Neural progenitor cell (in vitro differentiated cells): ENCODE results near the gene MICALL2.

Experiments used
- CTCF ChIP-seq: fragments of 200-600 bp; sonication (generic); IDR thresholded peaks from 2 replicates; pipeline ENCODE4 v1.5.1; 2017; ENCODE audit warnings: antibody characterized with exemption, mild to moderate bottlenecking
- EZH2 ChIP-seq: fragments of 200-600 bp; sonication (generic); IDR thresholded peaks from 2 replicates; pipeline ENCODE4 v1.6.1; 2017; ENCODE audit warnings: antibody characterized with exemption, mild to moderate bottlenecking, moderate library complexity

DNA sequence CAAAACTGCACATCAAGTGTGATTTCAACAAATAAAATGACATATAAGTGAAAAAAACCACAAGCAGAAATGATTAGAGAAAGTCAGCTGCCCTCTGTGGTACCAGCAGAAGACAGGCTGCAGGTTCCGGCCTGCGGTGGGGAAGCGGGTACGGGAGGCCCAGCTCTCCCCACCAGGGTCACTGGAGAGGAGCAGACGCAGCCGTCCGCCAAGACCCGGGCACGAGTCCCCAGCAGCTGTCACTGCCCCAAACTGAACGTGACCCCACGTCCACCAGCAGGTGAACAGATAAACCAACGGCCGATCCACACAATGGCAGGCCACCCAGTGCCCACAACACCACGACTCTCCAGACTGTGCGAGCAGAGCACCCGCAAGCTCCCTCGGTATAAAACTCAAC lies 16.1 kb upstream of the MICALL2 start:
- no peak for TF ChIP-seq CTCF
- no peak for TF ChIP-seq EZH2
